H1 (cell line): ENCODE data around the gene NR2F2. TPM values are rescaled to one million over a fixed set of nuclear protein-coding genes. Genes with fewer than 3 reads are reported as not detected.

Experiments
- BRCA1 ChIP-seq: IDR thresholded peaks from 2 replicates; pipeline ENCODE4 v1.6.1; 2012; ENCODE audit warnings: low read depth, low read length, improper control_type of control experiment
- CHD1 ChIP-seq: IDR thresholded peaks from 2 replicates; pipeline ENCODE4 v1.6.1; 2012; ENCODE audit warnings: low read depth, low read length, improper control_type of control experiment
- EP300 ChIP-seq, 2 experiments: IDR thresholded peaks; 1 replicate in 1 of 2; 2 replicates in 1 of 2; pipeline ENCODE4 v1.6.1; 2011 to 2012; ENCODE audit warnings: low read depth in 2 of 2, low read length in 2 of 2, mild to moderate bottlenecking in 2 of 2, borderline replicate concordance in 1 of 2, inconsistent platforms in 1 of 2, moderate library complexity in 1 of 2
- GABPA ChIP-seq: IDR thresholded peaks from 2 replicates; pipeline ENCODE4 v1.6.1; 2011; ENCODE audit warnings: mild to moderate bottlenecking, low read length, moderate library complexity, borderline replicate concordance; ENCODE audit not compliant: insufficient read depth
- HDAC2 ChIP-seq, 2 experiments: fragments of 300-600 bp in 1 of 2; sonication (generic) in 1 of 2; IDR thresholded peaks; 2 replicates each; pipeline ENCODE4 v1.6.1; 2011 to 2012; ENCODE audit warnings: low read depth in 2 of 2, low read length in 2 of 2, mild to moderate bottlenecking in 2 of 2, moderate library complexity in 2 of 2, borderline replicate concordance in 1 of 2, inconsistent platforms in 1 of 2
- JUND ChIP-seq: IDR thresholded peaks from 2 replicates; pipeline ENCODE4 v1.6.1; 2011; ENCODE audit warnings: mild to moderate bottlenecking, improper control_type of control experiment, low read length
- KDM1A ChIP-seq: fragments of 200-600, 300-600 bp; sonication (generic); IDR thresholded peaks from 2 replicates; pipeline ENCODE4 v1.7.1; 2016; ENCODE audit warnings: mild to moderate bottlenecking, low read length, borderline replicate concordance
- KDM4A ChIP-seq: IDR thresholded peaks from one replicate; pipeline ENCODE4 v1.7.1; 2012; ENCODE audit warnings: low read depth, mild to moderate bottlenecking, moderate library complexity, low read length, inconsistent platforms; ENCODE audit not compliant: severe bottlenecking
- RFX5 ChIP-seq: IDR thresholded peaks from 2 replicates; pipeline ENCODE4 v1.6.1; 2011; ENCODE audit warnings: low read depth, low read length, improper control_type of control experiment, borderline replicate concordance
- RNF2 ChIP-seq: fragments of 200-900, 300-1000 bp; sonication (generic); IDR thresholded peaks from 2 replicates; pipeline ENCODE4 v1.7.1; 2016; ENCODE audit warnings: borderline replicate concordance, low read depth, mild to moderate bottlenecking, antibody characterized with exemption, low read length; ENCODE audit not compliant: poor library complexity, severe bottlenecking; ENCODE audit errors: missing control alignments
- SP2 ChIP-seq: IDR thresholded peaks from 2 replicates; pipeline ENCODE4 v1.6.1; 2012; ENCODE audit warnings: mild to moderate bottlenecking, low read length, inconsistent platforms
- SP4 ChIP-seq: IDR thresholded peaks from 2 replicates; pipeline ENCODE4 v1.6.1; 2012; ENCODE audit warnings: low read length, inconsistent platforms
- SRF ChIP-seq: IDR thresholded peaks from 2 replicates; pipeline ENCODE4 v1.6.1; 2011; ENCODE audit warnings: mild to moderate bottlenecking, low read depth, low read length, moderate library complexity
- SUZ12 ChIP-seq: fragments of 200-600 bp; sonication (generic); IDR thresholded peaks from 2 replicates; pipeline ENCODE4 v1.6.1; 2012; ENCODE audit warnings: mild to moderate bottlenecking, inconsistent platforms, low read length, moderate library complexity, mixed read lengths
- TAF7 ChIP-seq: optimal IDR thresholded peaks from 2 replicates; pipeline ENCODE3; 2011; ENCODE audit warnings: low read depth, mild to moderate bottlenecking, inconsistent platforms, low read length, moderate library complexity, borderline replicate concordance
- YY1 ChIP-seq: IDR thresholded peaks from 2 replicates; pipeline ENCODE4 v1.6.1; 2011; ENCODE audit warnings: low read depth, mild to moderate bottlenecking, low read length
- polyA plus RNA-seq, 7 experiments: library from polyadenylated mRNA; depleted of rRNA in 3 of 7; stranded (reverse) in 5 of 7; unstranded in 2 of 7; fragments of >200 nt in 5 of 7; fragments of 200-250 nt in 2 of 7; gene quantifications; 1 replicate in 5 of 7; 2 replicates in 1 of 7; 4 replicates in 1 of 7; pipeline versions ENCODE4 v1.2.1 to v1.2.3, GENCODE V29; 2011 to 2013; ENCODE audit warnings: missing spikeins in 2 of 7, mixed read lengths in 2 of 7
- total RNA-seq: library from RNA; stranded (reverse); fragmentation: NEBNext Ultra II Directional; extraction: Animal tissue kit (Norgen Biotek cat#: 25700); gene quantifications from 2 replicates; pipeline ENCODE4 v1.2.1, GENCODE V29; 2021
- TF ChIP-seq, protein P1 (sequence below): IDR thresholded peaks from 2 replicates; pipeline ENCODE4 v1.6.1; 2012; ENCODE audit warnings: inconsistent platforms
- TF ChIP-seq, protein P2 (sequence below): IDR thresholded peaks from 2 replicates; pipeline ENCODE4 v1.6.1; 2012; ENCODE audit warnings: inconsistent platforms
- TF ChIP-seq, protein P3 (sequence below), 3 experiments: IDR thresholded peaks; 1 replicate in 2 of 3; 2 replicates in 1 of 3; pipeline versions ENCODE4 v1.5.1 to v1.6.1; 2011; ENCODE audit warnings: low read length in 3 of 3, mild to moderate bottlenecking in 3 of 3, inconsistent platforms in 2 of 3, low read depth in 1 of 3, moderate library complexity in 1 of 3; ENCODE audit not compliant: insufficient read depth in 1 of 3; ENCODE audit errors: control extremely low read depth in 1 of 3

Gene NR2F2
- total and polyA plus RNA-seq, 2 of the 8 experiments (the other 6 are each of a cell fraction or from before 2014, with no cell fraction given), result 0.03 TPM; not detected in 1

DNA sequence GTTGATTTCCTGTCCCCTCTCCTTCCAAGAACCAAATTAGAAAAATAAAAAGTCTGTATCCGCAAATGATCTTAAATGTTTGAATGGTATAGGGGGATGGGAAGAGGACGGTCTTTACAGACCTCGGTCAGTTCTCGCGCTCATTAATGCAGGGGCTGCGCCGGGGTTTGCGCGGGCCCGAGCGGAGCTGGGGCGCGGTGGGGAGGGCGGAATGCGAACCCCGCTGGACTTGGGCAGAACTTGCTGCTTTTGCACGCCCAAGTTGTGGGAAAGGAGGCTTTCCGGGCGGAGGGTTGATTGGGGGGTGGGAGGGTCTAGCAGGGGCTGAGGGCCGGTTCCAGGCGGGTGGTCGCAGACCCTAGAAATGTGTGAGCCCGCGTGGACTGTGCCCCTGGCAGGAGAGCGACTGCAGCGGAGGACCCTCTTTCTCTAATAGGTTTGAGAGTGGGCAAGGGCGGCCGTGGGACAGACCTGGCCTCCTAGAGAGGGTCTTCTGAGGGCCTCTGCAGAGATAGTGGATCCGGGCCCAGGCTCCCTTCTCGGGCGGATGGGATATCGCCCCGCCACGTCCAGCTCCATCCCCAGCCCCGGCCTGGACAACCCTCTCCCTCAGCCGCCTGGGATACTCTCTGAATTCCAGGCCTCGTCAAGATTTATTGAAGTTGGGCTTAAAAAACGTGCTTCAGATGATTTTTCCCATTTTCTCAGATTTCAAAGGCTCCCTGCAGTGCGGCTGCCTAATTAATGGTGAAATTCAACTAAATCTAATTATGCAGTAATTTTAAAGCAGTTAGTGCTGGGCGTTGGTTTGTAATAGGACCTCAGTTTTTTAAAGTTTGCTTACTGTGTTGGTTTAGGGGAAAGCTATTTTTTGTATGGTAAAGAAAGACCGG, 11.3 kb downstream of the NR2F2 start (continued):
- TF ChIP-seq RNF2 (peak; percentile 65), GABPA (no peak), CHD1 (no peak), JUND (no peak), SP2 (no peak), SP4 (no peak), KDM1A (no peak), EP300 (IDR thresholded peaks at IDR 0.05; ENCODE audit: borderline replicate concordance in 1 of 2, low read depth in 2 of 2, low read length in 2 of 2) (no peak), SRF (no peak), BRCA1 (no peak), RFX5 (no peak), KDM4A (peak; percentile 20), YY1 (no peak), HDAC2 (IDR thresholded peaks at IDR 0.05; ENCODE audit: borderline replicate concordance in 1 of 2, low read depth in 2 of 2, low read length in 2 of 2) (no peak), TAF7 (no peak), SUZ12 (no peak)
- TF ChIP-seq, protein P1, sequence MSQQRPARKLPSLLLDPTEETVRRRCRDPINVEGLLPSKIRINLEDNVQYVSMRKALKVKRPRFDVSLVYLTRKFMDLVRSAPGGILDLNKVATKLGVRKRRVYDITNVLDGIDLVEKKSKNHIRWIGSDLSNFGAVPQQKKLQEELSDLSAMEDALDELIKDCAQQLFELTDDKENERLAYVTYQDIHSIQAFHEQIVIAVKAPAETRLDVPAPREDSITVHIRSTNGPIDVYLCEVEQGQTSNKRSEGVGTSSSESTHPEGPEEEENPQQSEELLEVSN, result no peak
- TF ChIP-seq, protein P2, sequence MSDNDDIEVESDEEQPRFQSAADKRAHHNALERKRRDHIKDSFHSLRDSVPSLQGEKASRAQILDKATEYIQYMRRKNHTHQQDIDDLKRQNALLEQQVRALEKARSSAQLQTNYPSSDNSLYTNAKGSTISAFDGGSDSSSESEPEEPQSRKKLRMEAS, result no peak
- TF ChIP-seq, protein P3, sequence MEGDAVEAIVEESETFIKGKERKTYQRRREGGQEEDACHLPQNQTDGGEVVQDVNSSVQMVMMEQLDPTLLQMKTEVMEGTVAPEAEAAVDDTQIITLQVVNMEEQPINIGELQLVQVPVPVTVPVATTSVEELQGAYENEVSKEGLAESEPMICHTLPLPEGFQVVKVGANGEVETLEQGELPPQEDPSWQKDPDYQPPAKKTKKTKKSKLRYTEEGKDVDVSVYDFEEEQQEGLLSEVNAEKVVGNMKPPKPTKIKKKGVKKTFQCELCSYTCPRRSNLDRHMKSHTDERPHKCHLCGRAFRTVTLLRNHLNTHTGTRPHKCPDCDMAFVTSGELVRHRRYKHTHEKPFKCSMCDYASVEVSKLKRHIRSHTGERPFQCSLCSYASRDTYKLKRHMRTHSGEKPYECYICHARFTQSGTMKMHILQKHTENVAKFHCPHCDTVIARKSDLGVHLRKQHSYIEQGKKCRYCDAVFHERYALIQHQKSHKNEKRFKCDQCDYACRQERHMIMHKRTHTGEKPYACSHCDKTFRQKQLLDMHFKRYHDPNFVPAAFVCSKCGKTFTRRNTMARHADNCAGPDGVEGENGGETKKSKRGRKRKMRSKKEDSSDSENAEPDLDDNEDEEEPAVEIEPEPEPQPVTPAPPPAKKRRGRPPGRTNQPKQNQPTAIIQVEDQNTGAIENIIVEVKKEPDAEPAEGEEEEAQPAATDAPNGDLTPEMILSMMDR (IDR thresholded peaks at IDR 0.05; ENCODE audit: control extremely low read depth in 1 of 3, insufficient read depth in 1 of 3, low read depth in 1 of 3, low read length in 3 of 3), result no peak
